HG03520 (cell line): ENCODE measurements around the gene LRRC74A.

Experiments used
- ATAC-seq: cut with Tn5 transposase; IDR thresholded peaks from one replicate; pipeline ENCODE4 v1.9.1; 2021; ENCODE audit warnings: mild to moderate bottlenecking, moderate library complexity; ENCODE audit not compliant: unreplicated experiment

LRRC74A gene

DNA sequence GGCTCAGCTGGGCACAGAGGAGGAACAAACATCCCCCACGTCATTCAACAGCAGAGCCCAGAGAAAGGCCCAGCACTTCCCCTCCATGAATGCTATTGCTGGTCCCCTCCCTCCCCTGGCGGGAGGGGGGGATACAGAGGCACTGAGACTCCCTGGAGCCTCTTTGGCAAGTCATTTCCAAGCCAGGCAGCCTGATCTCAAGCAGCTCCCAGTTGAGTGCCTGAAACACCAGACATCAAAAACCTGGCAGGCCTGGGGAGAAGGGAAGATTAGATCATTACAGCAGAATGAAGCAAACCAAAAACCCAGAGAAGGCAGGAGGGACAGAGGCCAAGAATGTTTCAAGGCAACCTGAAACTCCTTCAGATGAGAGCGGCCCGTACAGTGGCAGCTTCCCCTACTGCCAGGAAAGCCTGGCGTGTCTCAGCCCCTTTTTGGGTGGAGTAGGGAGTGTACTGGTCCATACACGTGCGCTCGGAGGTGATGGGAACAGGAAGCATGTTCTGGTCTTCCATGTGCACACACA lies 92.1 kb downstream of the LRRC74A start:
- ATAC-seq = no peak

DNA sequence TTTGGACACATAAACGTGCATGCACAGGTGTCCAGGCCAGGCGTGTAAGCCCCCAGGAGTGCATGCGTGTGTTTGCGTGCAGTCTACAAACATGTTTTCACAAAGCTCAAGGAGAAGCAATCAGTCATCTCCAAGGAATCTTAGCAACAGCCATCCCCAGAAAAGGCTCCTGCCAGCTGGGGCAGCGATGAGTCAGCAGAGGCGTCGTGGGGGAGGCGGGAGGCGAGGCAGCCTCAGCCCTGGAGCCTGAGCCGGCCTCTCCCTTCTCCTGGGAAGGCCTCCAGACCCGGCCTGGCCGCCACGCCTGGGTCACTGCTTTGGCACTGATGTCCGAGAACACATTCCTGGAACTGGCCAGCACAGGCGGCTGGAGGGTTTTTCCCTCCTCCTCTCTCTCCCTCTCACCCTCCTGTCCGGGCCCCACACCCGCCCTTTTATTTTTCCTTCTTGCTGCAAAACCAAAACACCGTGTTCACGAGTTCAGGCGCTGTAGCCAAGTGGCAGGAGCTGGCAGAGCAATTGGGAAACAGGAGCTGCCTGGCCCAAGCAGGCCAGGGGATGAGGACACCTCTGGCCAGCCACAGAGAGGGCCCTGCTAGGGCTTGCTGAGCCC lies 92.7 kb downstream of the LRRC74A start:
- no peak for ATAC-seq
